Measurements from ENCODE around the gene TUT1. TPM values are rescaled to one million over a fixed set of nuclear protein-coding genes. Genes with fewer than 3 reads are reported as not detected.

TUT1 gene
- total RNA-seq, 1 donor from 2014 or later, result 23.1 TPM

GRCh38 chr11:62600367-62601121 lies 9.2 kb upstream of the TUT1 start:
- Mint-ChIP-seq H3K4me1 (ENCODE audit: low read depth) (peaks cover 35% of the 10 kb centered on the region), H3K27me3 (peaks cover 19% of the 10 kb centered on the region), H3K36me3 (ENCODE audit: insufficient read depth) (peaks cover 30% of the 10 kb centered on the region), H3K27ac (peak overlapping the region; percentile 95), H3K4me3 (ENCODE audit: low read depth) (peak overlapping the region; percentile 90), H3K9me3 (ENCODE audit: low read depth) (no peaks in the 10 kb centered on the region)
- TF ChIP-seq CTCF (IDR thresholded peaks at IDR 0.05; ENCODE audit: unreplicated experiment), result no peak
- DNase-seq (ENCODE audit: low spot score, unreplicated experiment), result no peak

- peaks cover 32% of the 10 kb centered on the region for H3K36me3 Mint-ChIP-seq (ENCODE audit: insufficient read depth)
- no peak for TF ChIP-seq CTCF (IDR thresholded peaks at IDR 0.05; ENCODE audit: unreplicated experiment)
- peak overlapping the region; percentile 90 for H3K4me3 Mint-ChIP-seq (ENCODE audit: low read depth)
- no peak for DNase-seq (ENCODE audit: low spot score, unreplicated experiment)
- H3K4me1 Mint-ChIP-seq (ENCODE audit: low read depth), result peaks cover 31% of the 10 kb centered on the region
- peak overlapping the region; percentile 95 for H3K27ac Mint-ChIP-seq
- H3K27me3 Mint-ChIP-seq, result peaks cover 19% of the 10 kb centered on the region
- no peaks in the 10 kb centered on the region for H3K9me3 Mint-ChIP-seq (ENCODE audit: low read depth)
Measured at GRCh38 chr11:62599901-62600300, 8.6 kb upstream of the TUT1 start.

- Mint-ChIP-seq H3K27me3 (peaks cover 19% of the 10 kb centered on the region), H3K36me3 (ENCODE audit: insufficient read depth) (peaks cover 35% of the 10 kb centered on the region), H3K4me3 (ENCODE audit: low read depth) (peak overlapping the region; percentile 90), H3K27ac (peak overlapping the region; percentile 88), H3K9me3 (ENCODE audit: low read depth) (no peaks in the 10 kb centered on the region), H3K4me1 (ENCODE audit: low read depth) (peaks cover 27% of the 10 kb centered on the region)
- peak; percentile 45 for DNase-seq (ENCODE audit: low spot score, unreplicated experiment)
- no peak for TF ChIP-seq CTCF (IDR thresholded peaks at IDR 0.05; ENCODE audit: unreplicated experiment)
Measured at GRCh38 chr11:62599069-62599696, 7.9 kb upstream of the TUT1 start.

- no peaks in the 10 kb centered on the region for H3K9me3 Mint-ChIP-seq (ENCODE audit: low read depth)
- H3K36me3 Mint-ChIP-seq (ENCODE audit: insufficient read depth), result peaks cover 38% of the 10 kb centered on the region
- no peak for DNase-seq (ENCODE audit: low spot score, unreplicated experiment)
- H3K27me3 Mint-ChIP-seq, result no peaks in the 10 kb centered on the region
- no peak for TF ChIP-seq CTCF (IDR thresholded peaks at IDR 0.05; ENCODE audit: unreplicated experiment)
- no peak overlapping the region for H3K27ac Mint-ChIP-seq
- no peak overlapping the region for H3K4me3 Mint-ChIP-seq (ENCODE audit: low read depth)
- peaks cover 22% of the 10 kb centered on the region for H3K4me1 Mint-ChIP-seq (ENCODE audit: low read depth)
Measured at GRCh38 chr11:62595124-62595523, 3.8 kb upstream of the TUT1 start.

GRCh38 chr11:62593434-62594044 lies 2.2 kb upstream of the TUT1 start:
- Mint-ChIP-seq H3K4me1 (ENCODE audit: low read depth) (peaks cover 13% of the 10 kb centered on the region), H3K36me3 (ENCODE audit: insufficient read depth) (peaks cover 26% of the 10 kb centered on the region), H3K9me3 (ENCODE audit: low read depth) (no peaks in the 10 kb centered on the region), H3K4me3 (ENCODE audit: low read depth) (peak overlapping the region; percentile 66), H3K27ac (no peak overlapping the region), H3K27me3 (no peaks in the 10 kb centered on the region)
- no peak for DNase-seq (ENCODE audit: low spot score, unreplicated experiment)
- TF ChIP-seq CTCF (IDR thresholded peaks at IDR 0.05; ENCODE audit: unreplicated experiment), result peak; percentile 60

Measured in progenitor cell of endocrine pancreas (in vitro differentiated cells).